GM21447 (cell line): ENCODE measurements around the gene NDST3.

Source experiments
- ATAC-seq: cut with Tn5 transposase; IDR thresholded peaks from one replicate; pipeline ENCODE4 v1.9.1; 2021; ENCODE audit not compliant: unreplicated experiment

NDST3 gene

DNA sequence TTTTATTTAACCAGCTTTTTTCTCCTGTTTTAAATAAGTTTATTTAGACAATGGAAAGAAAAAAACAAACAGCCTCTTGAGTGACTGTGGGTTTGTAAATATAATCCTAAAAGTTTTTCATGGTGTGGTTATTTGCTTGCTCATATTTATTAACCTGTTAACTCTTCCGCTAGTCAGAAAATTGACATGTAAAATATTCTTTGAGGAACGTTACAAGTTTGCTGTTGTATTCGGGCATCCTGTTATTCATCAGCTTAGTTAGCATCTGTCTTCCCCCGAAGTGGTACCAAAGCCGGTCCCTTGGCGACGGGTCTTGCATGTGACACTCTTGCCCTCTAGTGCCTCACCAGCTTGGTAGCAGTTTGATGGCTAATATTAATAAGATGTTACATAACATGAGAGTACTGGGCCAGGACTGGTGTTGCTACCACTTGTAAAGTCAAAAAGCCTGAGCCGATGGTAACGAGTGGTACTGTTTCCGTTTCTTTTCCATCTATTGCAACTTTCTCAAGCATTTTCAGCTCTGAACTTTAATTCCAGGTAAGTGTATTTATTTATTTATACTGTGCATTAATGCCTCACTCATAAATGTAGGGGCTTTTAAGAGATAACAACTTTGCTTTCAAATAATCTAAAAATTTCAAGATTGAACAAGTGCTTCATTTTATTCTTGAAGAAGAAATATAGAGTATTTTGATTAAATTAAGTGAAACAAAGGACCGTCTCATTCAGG lies at the start of gene NDST3:
NDST3 (plus strand) TSS at position 434 of the 733 bp plus-strand sequence. CDS start 19,425 bp downstream, outside the sequence.
- ATAC-seq: peak; percentile 68

DNA sequence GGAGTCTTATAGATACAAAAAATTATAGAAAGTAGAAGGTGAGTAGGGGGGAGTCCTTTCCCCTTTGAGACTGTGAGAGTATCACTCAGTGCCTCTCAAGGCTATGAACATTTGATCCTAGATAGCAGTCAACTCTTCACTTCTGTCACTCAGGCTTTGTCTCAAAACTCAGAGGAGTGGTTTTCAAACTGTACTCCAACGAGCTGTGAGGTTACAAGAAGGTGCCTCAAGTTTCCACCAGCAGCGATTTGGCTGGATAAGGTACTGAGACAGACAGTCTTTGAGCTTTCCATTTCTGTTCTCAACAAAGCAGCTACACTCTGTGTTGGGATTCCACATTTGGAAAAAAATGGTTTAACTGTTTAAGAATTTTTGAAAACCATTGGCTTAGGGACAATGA lies 48.0 kb upstream of the NDST3 start:
- no peak for ATAC-seq

DNA sequence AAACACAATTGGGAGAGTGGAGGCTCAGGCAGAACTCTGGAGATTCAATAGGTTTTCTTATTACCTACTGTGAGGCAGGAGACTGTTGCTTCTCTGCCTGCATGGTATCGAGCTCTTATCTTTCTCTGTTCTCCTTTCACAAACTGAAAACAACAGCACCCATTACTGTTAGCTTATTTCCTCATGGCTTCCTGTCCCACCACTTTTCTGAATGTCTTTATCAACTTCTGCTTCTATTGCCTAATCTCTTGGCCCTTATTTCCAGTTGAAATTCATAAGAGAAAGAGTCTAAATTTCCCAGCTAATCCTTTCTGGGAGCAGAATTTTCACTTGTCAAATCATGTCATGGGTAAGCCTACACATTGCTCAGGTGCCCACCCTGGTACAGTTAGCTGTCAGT lies 46.8 kb upstream of the NDST3 start:
- no peak for ATAC-seq

DNA sequence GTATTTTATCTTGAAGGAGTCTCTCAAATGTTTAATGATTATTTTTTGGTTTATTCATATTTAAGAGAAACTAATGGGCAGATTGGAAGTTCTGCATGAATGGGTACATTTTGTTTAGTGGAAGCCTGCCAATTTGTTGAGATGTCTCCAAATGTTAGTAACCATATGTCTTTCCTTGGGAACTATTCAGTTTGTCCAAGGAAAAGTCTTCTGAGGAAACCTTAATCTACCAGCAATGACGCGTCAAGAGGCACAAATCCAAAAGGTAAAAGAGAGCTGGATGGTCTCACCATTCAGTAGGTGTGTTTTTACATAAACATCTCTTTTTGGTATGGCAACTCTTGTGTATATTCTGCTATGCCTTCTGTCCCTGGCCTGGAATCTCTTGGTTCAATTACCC lies 37.4 kb upstream of the NDST3 start:
- no peak for ATAC-seq

DNA sequence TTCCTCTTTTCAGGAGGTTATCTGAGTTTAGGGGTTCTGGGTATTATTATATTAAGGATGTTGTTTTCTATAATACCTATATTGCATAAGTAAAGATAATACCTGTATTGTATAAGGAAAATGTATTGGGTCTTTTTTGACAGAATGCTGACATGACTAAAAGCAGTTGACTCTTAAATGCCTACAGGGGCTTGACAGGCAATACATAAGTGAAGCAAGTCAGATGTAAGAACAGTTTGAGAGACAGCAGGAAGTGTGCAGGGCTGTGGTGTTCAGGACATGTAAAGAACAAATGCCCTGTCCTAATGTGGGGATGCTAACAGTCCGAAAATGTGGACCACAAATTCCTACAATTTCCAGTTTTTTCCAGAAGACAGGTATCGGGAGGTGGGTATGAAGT lies 30.2 kb upstream of the NDST3 start:
- ATAC-seq: no peak

DNA sequence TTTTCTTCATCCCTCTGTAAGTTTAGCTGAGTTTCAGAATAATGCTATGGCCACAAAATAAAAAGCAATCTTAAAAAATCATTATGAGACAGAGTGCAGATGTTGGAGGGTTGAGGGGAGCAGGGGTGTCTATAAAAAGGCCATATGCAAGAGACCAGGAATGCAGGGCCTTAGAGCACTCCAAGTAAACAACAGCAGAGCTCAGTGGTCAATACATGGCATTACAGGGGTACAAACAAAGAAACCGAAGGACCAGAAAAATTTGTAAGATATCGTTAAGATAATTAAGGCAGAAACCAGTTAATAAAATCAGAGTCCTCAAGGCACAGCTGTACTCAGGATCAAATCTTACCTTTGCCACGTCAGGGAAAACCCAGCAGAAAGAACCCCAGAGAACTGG lies 28.4 kb upstream of the NDST3 start:
- ATAC-seq: no peak

DNA sequence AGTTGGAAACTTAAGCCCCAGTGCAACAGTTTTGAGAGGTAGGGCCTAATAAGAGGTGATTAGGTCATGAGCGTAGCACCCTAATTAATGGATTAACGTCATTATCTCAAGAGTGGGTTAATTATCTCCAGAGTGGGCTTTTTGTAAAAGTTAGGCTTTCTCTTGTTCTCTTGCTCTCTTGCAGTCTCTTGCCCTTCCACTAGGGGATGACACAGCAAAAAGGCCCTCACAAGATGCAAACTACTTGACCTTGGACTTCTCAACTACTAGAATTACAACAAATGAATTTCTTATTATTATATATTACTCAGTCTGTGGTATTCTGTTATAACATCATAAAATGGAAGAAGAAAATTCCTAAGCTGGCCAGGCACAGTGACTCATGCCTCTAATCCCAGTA lies 22.1 kb upstream of the NDST3 start:
- no peak for ATAC-seq

DNA sequence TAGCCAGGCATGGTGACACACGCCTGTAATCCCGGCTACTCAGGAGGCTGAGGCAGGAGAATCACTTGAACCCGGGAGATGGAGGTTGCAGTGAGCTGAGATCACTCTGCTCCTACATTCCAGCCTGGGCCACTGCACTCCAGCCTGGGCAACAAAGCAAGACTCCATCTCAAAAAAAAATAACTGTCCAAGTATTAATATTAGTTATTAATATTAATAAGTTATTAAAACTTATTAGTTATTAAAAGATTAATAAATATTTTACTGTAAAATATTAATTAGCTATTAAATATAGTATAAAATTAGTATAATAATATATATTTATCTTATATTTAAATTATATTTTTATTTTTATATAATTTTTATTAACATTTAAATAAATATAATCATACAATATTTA lies 19.5 kb upstream of the NDST3 start:
- ATAC-seq: no peak

DNA sequence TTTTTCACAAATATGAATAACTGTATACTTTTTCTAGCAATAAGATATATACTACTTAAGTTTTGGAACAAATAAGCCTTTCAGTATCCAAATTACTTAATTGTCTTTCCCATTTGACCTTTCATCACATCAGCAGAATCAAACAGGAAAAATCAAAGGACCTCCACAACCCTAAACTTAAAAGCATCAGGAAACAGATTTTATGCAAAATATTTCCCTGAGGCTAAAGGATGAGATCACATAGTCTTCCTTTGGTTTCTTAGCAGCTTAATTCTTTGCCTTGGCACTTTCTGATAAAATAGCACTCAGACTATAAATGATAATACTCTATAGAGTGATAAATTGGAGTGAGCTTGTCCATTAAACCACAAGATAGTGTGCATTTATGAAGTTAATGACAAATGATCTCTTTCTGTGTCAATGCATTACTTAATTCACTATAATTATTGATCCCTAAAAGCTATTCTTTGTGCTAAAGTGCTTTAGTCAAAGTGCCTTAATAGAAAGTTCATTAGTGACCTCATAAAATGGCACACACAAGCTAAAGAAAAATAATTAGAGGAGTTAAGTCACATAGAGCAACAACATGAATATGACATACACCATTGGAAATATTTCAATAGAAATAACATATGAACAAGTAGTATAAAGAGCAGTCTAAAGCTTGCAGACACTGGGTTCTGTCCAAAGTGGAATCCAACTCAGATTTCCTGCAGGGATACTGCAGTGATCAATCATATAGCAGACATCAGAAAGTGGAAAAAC lies 15.7 kb upstream of the NDST3 start:
- no peak for ATAC-seq

DNA sequence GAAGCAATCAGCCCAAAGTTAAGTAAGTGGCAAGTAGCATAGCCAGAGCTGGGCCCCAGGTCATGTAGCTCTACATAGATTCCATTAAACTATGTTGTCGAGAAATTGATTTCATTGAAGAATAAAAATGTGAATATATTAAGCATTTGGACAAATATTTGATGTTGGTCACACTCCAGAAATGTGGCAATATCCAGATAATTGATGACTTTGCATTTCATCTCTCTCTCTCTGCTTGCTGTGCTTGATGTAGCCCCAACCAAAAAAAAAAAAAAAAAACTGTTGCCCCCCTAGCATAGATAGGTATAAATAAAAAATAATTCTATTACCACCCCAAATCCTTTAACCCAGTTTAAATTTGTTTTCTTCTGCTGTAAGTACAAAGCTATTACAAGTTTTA lies 7.5 kb upstream of the NDST3 start:
- no peak for ATAC-seq

DNA sequence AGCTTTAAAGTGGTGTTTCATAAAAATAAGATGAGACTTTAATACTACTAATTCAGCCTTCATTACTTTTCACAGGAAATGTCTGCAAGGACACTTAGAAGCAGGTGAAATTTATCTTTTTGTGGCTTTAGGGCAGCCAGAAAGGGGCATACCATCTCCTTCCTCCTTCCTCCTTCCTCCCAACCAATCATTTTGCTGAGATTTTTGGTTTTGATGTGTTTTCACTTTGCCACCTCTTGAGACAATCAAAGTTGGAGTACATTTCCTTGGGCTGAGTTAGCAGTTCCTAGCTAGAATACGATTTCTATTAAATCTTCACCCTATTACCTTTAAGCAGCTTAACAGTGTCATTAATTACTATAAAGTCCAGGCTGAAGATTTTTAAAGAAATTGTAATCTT lies 5.1 kb upstream of the NDST3 start:
- ATAC-seq: no peak

DNA sequence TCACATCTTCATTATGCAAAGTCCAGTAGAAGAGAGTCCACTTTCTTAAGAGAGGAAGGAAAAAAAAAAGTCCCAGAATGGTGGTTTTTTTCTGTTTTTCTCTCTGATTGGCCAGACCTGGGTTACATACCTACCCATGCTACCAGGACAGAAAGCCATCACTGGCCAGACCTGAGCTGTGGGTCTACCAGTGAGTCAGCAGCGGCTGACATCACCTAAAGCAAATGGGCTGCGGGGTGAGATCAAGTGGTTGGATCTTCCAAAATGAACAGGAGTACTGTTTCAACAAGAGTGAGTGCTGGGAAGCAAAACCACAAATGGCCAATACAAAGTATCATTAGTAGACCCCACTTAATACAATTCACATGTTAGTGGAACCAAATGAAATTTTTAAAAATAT lies 1.6 kb upstream of the NDST3 start:
- ATAC-seq: no peak

DNA sequence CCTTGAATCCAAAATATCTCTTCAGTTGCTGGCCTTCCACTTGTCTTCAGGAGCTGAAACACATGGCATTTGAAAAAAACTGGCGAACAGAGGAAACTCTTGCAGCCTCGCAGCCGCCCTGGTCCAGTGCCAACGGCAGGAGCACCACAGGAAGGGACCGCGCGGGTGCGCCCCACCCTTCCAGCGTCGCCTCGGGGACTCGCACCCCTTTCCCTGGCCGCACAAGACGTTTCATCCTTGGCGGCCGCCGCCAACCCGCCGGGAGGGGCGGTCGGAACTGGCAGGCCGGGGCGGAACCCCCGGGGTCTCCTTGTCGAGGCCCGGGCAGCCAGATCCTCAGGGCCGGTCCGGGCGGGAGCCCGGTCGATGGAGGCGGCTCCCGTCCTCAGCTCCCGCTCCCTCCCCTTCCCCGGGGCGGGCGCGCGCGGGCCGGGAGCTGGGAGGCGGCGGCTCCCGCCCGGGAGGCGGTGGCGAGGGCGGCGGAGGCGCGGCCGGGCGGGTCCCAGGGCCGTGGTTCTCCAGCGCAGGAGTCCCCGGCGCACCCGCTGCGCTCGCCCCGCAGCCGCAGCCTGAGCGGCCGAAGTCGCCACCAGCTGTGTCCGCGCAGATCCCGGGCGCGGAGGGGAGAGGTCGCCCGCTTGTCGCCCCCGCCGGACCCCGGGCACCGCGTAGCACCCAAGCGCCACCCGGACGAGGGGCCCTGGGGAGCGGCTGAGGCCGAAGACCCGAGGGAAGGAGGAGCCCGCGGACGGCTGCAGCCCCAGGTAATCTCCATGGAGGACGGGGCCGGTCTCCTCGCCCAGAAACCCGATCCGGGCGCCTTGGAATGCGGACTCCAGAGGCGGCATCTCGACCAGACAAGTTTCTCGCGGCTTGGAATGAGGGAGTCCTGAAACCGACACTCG lies 886 bp upstream of the NDST3 start:
- no peak for ATAC-seq

DNA sequence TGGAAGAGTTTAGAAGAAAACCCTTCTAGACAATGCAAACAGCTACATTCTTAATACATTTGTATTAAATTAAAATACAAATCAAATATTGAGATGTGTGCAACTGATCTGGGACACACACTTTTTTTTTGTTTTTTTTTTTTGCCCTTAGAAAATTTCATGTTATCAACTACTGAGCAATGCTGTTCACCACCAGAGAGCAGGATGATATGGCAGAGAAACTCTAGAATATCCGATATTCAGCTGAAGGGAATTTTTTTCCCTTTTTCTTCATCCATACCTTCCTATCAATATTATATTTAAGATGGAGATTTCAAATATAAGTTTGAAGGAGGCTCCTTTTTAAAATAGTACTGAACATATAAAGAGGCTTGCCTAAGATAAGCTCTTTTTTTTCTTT lies 1.0 kb downstream of the NDST3 start:
- no peak for ATAC-seq

DNA sequence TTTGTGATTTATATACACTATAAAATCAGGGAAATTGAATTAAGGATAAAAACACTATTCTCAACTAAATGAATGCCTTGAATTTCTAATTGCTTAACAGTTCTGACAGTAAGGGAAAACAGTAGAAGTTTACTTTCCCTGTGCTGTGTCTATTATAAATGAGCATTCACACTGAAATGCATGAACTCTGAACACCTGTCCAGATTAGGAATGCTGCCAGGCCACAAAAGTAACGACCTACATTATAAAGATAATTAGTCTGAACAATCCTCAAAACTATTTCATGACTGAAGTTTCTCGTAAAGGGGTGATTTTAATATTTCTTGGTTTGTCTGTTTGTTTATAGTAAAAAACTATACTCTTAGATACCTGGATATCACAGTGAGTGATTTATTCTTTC lies 2.0 kb downstream of the NDST3 start:
- no peak for ATAC-seq

DNA sequence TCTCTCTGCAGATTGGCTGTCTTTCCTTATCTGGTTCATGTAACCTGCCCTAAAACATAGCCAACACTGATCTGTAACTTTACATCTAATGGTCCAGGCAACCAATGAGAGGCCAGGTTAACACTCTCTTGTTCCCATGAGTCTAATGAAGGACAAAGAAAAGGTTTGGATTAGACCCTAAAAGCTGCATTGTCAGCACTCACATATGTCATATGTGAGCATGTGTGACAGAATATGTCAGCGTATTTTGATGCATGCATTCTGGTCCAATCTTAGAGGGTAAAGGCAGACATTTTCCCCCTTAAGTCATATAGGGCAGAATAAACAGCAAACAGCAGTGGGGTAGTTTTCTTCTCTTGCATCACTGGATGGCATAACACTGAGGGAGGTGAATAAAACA lies 3.7 kb downstream of the NDST3 start:
- no peak for ATAC-seq

DNA sequence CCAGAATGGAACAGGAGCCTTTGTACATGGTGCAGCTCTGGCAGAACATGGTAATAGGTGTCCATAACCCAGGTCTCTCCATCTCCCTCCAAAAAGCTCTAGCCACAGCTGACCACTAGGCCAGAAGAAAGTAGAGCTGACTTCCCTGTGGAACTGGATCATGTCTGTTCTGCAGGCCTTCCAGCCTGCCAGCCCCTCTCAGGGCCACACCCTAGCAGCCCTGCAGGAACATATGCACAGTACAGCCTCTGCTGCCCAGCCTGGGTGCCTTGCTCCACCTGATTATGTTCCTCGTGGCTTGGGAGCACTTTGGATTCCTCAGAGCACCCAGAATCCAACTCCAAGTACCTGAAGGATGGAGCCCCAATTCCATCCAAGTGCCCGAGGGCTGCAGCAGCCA lies 12.0 kb downstream of the NDST3 start:
- no peak for ATAC-seq

DNA sequence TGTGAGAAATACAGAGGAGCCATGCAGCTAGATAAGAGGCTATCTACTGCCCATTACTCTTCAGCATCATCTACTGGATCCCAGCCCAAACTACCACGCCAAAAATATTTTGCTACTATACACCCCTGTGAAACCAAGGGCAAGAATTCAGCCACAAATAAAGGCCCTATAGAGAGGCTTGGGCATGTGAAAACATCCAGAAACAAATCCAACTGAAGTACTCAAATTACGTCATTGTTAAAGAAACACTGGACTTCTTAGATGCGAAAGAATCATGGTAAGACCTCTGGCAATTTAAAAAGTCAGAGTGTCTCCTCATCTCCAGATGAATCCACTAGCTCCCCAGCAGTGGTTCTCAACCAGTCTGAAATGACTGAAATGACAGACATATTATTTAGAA lies 12.8 kb downstream of the NDST3 start:
- ATAC-seq: no peak

DNA sequence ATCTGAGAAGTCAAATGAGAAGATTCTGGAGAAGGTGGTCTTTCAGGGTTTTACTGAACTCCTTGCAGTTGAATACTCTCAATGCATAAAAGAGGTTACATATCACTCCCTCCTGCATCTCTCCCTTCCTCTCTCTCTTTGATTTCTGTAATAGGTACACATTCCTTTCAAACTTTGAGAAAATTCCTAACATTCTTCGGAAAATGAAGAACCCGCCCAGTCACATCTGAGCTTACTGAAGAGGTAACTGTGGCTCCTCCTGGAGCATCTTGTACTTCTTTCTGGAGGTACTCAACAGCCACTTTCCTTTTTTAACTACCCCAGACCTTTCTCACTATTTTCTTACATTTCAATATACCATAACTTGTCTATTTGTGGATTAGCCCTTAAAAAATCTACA lies 24.7 kb downstream of the NDST3 start:
- ATAC-seq: no peak

DNA sequence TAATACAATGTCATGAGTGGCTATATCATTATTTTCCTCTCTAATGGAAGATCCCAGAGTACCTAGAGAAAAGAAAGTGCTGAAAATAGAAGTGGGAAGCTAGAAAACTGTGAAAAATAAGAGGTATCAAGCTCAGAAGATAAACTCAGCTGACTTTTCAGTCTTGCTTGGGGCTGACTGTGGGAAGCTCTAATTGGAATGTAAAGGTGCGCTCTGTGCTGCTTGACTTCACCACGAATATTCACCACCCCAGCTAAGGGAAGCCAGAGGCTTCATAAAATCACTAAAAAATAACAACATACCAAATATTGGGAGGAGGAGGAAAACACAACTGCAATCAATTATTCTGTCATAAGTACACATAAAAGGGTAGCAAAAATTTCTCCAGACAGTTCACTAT lies 25.1 kb downstream of the NDST3 start:
- no peak for ATAC-seq

DNA sequence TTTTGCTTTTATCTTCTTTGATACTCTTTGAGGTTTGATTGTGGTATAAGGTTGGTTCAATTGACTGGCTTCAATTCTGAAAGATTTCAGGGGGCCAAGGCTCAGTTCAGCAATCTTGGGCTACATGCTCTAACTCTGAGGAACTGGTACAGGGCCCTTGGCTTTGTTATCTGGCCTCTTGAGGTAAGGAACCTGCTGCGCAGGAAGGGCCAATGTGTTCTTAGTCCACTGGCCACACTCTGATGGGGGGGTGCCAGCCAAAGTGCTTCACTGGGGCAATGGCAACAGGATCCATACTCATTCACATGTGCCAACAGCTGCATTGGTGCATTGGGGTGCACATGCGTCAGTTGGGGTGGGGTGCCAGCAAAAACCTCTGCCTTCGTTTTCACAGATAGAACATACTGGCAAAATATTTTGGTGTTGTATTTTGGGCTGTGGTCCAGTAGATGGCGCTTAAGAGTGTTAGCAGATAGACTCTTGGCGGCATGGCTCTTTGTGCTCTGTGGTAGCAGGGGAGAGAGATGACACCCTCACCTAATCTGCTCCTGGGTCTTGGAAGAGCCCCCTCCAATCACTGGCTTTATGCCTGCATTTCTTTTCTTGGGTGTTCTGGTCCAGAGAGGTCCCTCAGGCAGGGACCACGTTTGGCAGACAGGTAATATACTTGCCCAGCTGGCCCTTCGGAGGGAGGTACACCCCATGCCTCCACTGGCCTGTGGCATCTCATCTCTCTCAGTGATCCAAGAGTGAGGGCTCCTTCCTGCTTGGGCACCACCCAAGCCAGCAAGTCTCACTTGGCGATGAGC lies 42.9 kb downstream of the NDST3 start:
- peak; percentile 70 for ATAC-seq
